ENCODE data around the gene PLGRKT. TPM values are rescaled to one million over a fixed set of nuclear protein-coding genes. Genes with fewer than 3 reads are reported as not detected.
A peak's percentile ranks its signal among the peaks of the same experiment; 100 is the strongest.
"Not testable (repeated sequence)": the region's sequence is repeated elsewhere in the genome, so short reads cannot be mapped to it uniquely, and the experiment has no call there.

The PLGRKT gene
- total RNA-seq, 2 experiments from 2014 or later: 48.9 to 51.4 TPM

GRCh38 chr9:5449521-5450358 is 12.0 kb upstream of the PLGRKT start:
- peaks cover 61% of the 10 kb centered on the region for H3K4me1 Mint-ChIP-seq (ENCODE audit: low read depth)
- peaks cover 8% of the 10 kb centered on the region for H3K36me3 Mint-ChIP-seq (ENCODE audit: low read depth)
- CTCF ChIA-PET: interaction anchor here (0.6 to 5.6 kb wide), 21 partner anchors 8 to 264 kb away, joined by 3 to 79 read pairs (median 6); partner anchors contain the start of genes PDCD1LG2 and PLGRKT
- H3K27me3 Mint-ChIP-seq (ENCODE audit: low read depth): no peaks in the 10 kb centered on the region
- intact Hi-C loops (cut with micrococcal nuclease): loop anchor here (1.0 to 2.0 kb wide), 6 partner anchors 10 to 465 kb away; partner anchors contain the start of genes ERMP1, JAK2 and PLGRKT
- no peak for DNase-seq
- peaks cover 3% of the 10 kb centered on the region for H3K9me3 Mint-ChIP-seq
- peak overlapping the region; percentile 92 for H3K27ac Mint-ChIP-seq
- peak overlapping the region; percentile 89 for H3K4me3 Mint-ChIP-seq

DNA sequence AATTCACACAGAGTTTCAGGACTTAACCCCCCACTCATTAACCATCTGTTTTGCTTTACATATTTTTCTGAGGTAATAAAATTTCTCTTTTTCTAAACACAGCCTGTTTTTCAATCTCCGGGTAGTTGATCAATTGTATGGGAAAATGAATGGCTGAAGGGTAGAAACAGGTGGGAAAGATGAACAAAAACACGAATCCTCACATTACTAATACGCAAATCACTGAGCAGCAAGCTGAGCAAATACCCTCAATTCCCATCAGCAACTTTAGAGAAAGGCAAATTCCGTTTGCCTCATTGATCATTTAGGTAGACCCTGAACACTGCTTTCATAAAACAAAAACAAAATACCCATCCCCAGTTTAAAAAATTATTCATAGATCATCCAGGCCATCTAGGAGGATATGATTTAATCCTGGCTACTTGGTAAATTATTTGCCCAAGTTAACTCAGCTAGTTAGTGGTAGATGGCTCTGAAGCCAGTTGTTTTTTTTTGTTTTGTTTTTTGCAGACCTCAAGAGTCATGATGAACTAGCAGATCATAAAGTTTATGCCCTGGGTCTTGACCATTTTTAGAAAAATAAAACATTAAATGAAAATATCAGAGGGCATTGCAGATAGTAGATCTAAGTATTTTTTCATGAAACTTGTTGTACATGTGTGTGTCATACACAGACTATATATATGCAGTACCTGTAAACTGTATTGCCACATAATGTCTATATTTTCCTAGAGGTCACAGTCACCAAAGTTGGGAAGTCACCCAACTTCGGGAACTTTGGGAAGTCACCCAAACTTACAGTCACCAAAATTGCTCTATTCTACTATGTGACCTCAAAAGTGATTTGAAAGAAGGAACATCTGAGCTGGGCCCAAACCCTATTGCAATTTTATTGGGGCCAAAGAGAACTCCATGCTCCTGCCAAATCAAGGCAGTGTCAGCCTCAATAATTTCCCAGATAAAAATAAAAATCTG is 11.0 kb upstream of the PLGRKT start:
- peaks cover 56% of the 10 kb centered on the region for H3K4me1 Mint-ChIP-seq (ENCODE audit: low read depth)
- no peaks in the 10 kb centered on the region for H3K27me3 Mint-ChIP-seq (ENCODE audit: low read depth)
- H3K27ac Mint-ChIP-seq: peak overlapping the region; percentile 48
- intact Hi-C loops (cut with micrococcal nuclease): no loop called here
- H3K36me3 Mint-ChIP-seq (ENCODE audit: low read depth): peaks cover 8% of the 10 kb centered on the region
- peak overlapping the region; percentile 89 for H3K4me3 Mint-ChIP-seq
- DNase-seq: no peak
- H3K9me3 Mint-ChIP-seq: peaks cover 3% of the 10 kb centered on the region
- CTCF ChIA-PET: interaction anchor here (0.8 to 5.6 kb wide), 7 partner anchors 10 to 152 kb away, joined by 3 to 79 read pairs (median 14); partner anchors contain the start of genes PDCD1LG2 and PLGRKT

DNA sequence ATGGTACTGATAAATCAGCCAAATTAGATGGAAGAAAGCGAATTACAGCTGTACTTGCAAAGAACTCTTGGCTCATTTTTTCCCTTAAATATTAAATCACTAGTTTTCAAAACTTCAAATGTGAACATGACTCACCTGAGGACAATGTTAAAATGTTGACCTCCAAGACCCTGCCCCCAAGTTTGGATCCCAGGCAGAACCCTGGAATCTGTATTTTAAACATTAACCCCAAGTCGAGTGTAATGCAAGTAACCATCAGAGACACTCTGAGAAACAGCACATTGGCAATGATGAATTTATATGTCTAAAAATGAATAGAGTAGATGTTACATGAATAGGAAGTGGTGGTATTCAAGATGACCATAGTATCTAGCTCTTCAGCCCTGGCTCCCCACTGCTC is 10.3 kb upstream of the PLGRKT start:
- no peak for DNase-seq
- H3K36me3 Mint-ChIP-seq (ENCODE audit: low read depth): peaks cover 6% of the 10 kb centered on the region
- no peak overlapping the region for H3K27ac Mint-ChIP-seq
- peaks cover 3% of the 10 kb centered on the region for H3K9me3 Mint-ChIP-seq
- intact Hi-C loops (cut with micrococcal nuclease): no loop called here
- H3K4me3 Mint-ChIP-seq: no peak overlapping the region
- CTCF ChIA-PET: interaction anchor here (0.8 to 5.6 kb wide), 3 partner anchors 135 to 153 kb away, joined by 3 to 79 read pairs (median 4); no protein-coding TSS in a partner anchor
- peaks cover 50% of the 10 kb centered on the region for H3K4me1 Mint-ChIP-seq (ENCODE audit: low read depth)
- no peaks in the 10 kb centered on the region for H3K27me3 Mint-ChIP-seq (ENCODE audit: low read depth)

- no peaks in the 10 kb centered on the region for H3K27me3 Mint-ChIP-seq (ENCODE audit: low read depth)
- peak overlapping the region; percentile 68 for H3K27ac Mint-ChIP-seq
- peaks cover 50% of the 10 kb centered on the region for H3K4me1 Mint-ChIP-seq (ENCODE audit: low read depth)
- intact Hi-C loops (cut with micrococcal nuclease): no loop called here
- no peak for DNase-seq
- H3K9me3 Mint-ChIP-seq: peaks cover 3% of the 10 kb centered on the region
- CTCF ChIA-PET: interaction anchor here (1.5 to 5.6 kb wide), 2 partner anchors 141 to 153 kb away, joined by 4 to 79 read pairs; no protein-coding TSS in a partner anchor
- no peak overlapping the region for H3K4me3 Mint-ChIP-seq
- peaks cover 2% of the 10 kb centered on the region for H3K36me3 Mint-ChIP-seq (ENCODE audit: low read depth)
Measured at GRCh38 chr9:5447337-5447736, 9.6 kb upstream of the PLGRKT start.

- no peak for DNase-seq
- CTCF ChIA-PET: interaction anchor here (0.9 to 5.6 kb wide), 4 partner anchors 8 to 154 kb away, joined by 3 to 79 read pairs (median 4); no protein-coding TSS in a partner anchor
- intact Hi-C loops (cut with micrococcal nuclease): loop anchor here (1.0 kb wide), 1 partner anchor 260 kb away; no protein-coding TSS in a partner anchor
- Mint-ChIP-seq H3K9me3 (peaks cover 3% of the 10 kb centered on the region), H3K4me3 (no peak overlapping the region), H3K27ac (peak overlapping the region; percentile 68), H3K27me3 (ENCODE audit: low read depth) (no peaks in the 10 kb centered on the region), H3K36me3 (ENCODE audit: low read depth) (no peaks in the 10 kb centered on the region), H3K4me1 (ENCODE audit: low read depth) (peaks cover 49% of the 10 kb centered on the region)
Measured at GRCh38 chr9:5446451-5447236, 8.9 kb upstream of the PLGRKT start.

- H3K36me3 Mint-ChIP-seq (ENCODE audit: low read depth): no peaks in the 10 kb centered on the region
- H3K27ac Mint-ChIP-seq: no peak overlapping the region
- no peaks in the 10 kb centered on the region for H3K27me3 Mint-ChIP-seq (ENCODE audit: low read depth)
- CTCF ChIA-PET: interaction anchor here (0.9 to 5.6 kb wide), 3 partner anchors 9 to 142 kb away, joined by 3 to 79 read pairs (median 4); no protein-coding TSS in a partner anchor
- no peak for DNase-seq
- intact Hi-C loops (cut with micrococcal nuclease): loop anchor here (1.0 kb wide), 1 partner anchor 260 kb away; no protein-coding TSS in a partner anchor
- peaks cover 3% of the 10 kb centered on the region for H3K9me3 Mint-ChIP-seq
- no peak overlapping the region for H3K4me3 Mint-ChIP-seq
- peaks cover 51% of the 10 kb centered on the region for H3K4me1 Mint-ChIP-seq (ENCODE audit: low read depth)
Measured at GRCh38 chr9:5445886-5446285, 8.2 kb upstream of the PLGRKT start.

DNA sequence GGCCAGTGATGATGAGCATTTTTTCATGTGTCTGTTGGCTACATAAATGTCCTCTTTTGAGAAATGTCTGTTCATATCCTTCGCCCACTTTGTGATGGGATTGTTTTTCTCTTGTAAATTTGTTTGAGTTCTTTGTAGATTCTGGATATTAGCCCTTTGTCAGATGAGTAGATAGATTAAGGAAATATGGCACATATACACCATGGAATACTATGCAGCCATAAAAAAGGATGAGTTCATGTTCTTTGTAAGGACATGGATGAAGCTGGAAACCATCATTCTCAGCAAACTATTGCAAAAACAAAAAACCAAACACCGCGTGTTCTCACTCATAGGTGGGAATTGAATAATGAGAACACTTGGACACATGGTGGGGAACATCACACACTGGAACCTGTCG is 7.4 kb upstream of the PLGRKT start:
- H3K4me1 Mint-ChIP-seq (ENCODE audit: low read depth): peaks cover 59% of the 10 kb centered on the region
- H3K27me3 Mint-ChIP-seq (ENCODE audit: low read depth); H3K36me3 Mint-ChIP-seq (ENCODE audit: low read depth); H3K27ac Mint-ChIP-seq; intact Hi-C loops (cut with micrococcal nuclease); H3K9me3 Mint-ChIP-seq; CTCF ChIA-PET; H3K4me3 Mint-ChIP-seq; DNase-seq: not testable (repeated sequence)

DNA sequence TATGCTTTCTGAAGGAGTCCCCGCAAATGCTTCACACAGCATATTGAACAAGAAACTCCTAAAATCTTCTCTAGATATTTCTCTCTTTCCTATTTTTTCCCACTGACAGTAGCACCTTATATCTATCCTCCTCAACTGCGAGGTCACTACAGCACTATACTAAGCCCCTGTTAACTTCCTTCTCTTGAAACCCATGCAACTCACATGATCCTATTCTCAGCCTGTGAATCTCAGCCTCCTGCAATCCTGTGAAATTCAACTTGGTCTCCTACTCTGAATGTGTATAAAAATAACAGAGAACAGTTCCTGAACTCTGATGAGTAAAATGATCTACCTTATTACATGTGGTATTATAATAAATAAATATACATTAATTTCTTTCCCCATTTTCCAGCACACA is 6.1 kb upstream of the PLGRKT start:
- H3K27ac Mint-ChIP-seq: no peak overlapping the region
- CTCF ChIA-PET: interaction anchor here (0.6 to 3.0 kb wide), 3 partner anchors 146 to 258 kb away, joined by 3 to 12 read pairs (median 6); no protein-coding TSS in a partner anchor
- no peaks in the 10 kb centered on the region for H3K36me3 Mint-ChIP-seq (ENCODE audit: low read depth)
- no peaks in the 10 kb centered on the region for H3K27me3 Mint-ChIP-seq (ENCODE audit: low read depth)
- no peak for DNase-seq
- intact Hi-C loops (cut with micrococcal nuclease): no loop called here
- H3K9me3 Mint-ChIP-seq: peaks cover 3% of the 10 kb centered on the region
- H3K4me3 Mint-ChIP-seq: no peak overlapping the region
- H3K4me1 Mint-ChIP-seq (ENCODE audit: low read depth): peaks cover 59% of the 10 kb centered on the region

- no peak overlapping the region for H3K27ac Mint-ChIP-seq
- H3K4me1 Mint-ChIP-seq (ENCODE audit: low read depth): peaks cover 52% of the 10 kb centered on the region
- DNase-seq: peak; percentile 61
- H3K4me3 Mint-ChIP-seq: no peak overlapping the region
- no peaks in the 10 kb centered on the region for H3K36me3 Mint-ChIP-seq (ENCODE audit: low read depth)
- peaks cover 3% of the 10 kb centered on the region for H3K9me3 Mint-ChIP-seq
- intact Hi-C loops (cut with micrococcal nuclease): loop anchor here (1.0 kb wide), 1 partner anchor 256 kb away; no protein-coding TSS in a partner anchor
- CTCF ChIA-PET: interaction anchor here (0.5 to 3.8 kb wide), 15 partner anchors 8 to 683 kb away, joined by 3 to 19 read pairs (median 3); partner anchors contain the start of gene CD274
- no peaks in the 10 kb centered on the region for H3K27me3 Mint-ChIP-seq (ENCODE audit: low read depth)
Measured at GRCh38 chr9:5442400-5443011, 4.8 kb upstream of the PLGRKT start.

GRCh38 chr9:5441043-5441442 is 3.3 kb upstream of the PLGRKT start:
- CTCF ChIA-PET: interaction anchor here (1.1 to 5.6 kb wide), 6 partner anchors 9 to 255 kb away, joined by 3 to 47 read pairs (median 6); partner anchors contain the start of gene CD274
- H3K9me3 Mint-ChIP-seq: peaks cover 3% of the 10 kb centered on the region
- no peaks in the 10 kb centered on the region for H3K27me3 Mint-ChIP-seq (ENCODE audit: low read depth)
- H3K36me3 Mint-ChIP-seq (ENCODE audit: low read depth): peaks cover 14% of the 10 kb centered on the region
- intact Hi-C loops (cut with micrococcal nuclease): no loop called here
- no peak overlapping the region for H3K27ac Mint-ChIP-seq
- H3K4me1 Mint-ChIP-seq (ENCODE audit: low read depth): peaks cover 49% of the 10 kb centered on the region
- H3K4me3 Mint-ChIP-seq: no peak overlapping the region
- no peak for DNase-seq

Data from activated naive CD4-positive, alpha-beta T cell treated with anti-CD3 and anti-CD28 coated beads for 36 hours (primary cell).